Activated T-cell treated with anti-CD3 and anti-CD28 coated beads, Interleukin-2, amount 50 U/mL, for 48 hours (primary cell): Measurements from ENCODE around the gene HACD1.
"Not testable (repeated sequence)": the region's sequence is repeated elsewhere in the genome, so short reads cannot be mapped to it uniquely, and the experiment has no call there.

Source experiments
- DNase-seq, 2 experiments: peaks; one replicate each; pipeline ENCODE4 v3.0.0-alpha.2; 2020

Gene HACD1

DNA sequence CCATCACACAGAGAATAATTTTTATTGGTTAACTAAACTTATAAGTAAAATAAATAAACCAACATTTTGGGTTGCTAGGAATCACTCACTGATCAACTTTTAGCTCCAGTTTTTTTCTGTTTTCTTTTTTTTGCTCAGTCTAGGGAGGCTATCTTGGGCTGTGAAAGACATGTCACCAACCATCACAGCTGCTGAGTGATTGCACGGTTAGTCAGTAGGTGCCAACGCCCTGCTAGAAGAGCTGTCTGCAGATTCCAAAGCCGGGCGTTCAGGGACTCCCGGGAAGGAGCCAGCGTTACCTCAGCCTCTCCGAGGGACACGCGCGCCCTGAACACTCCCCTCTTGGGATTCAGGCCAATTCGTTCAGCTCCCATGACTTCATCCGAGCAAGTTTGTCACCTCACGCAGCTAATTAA, 26.2 kb upstream of the HACD1 start:
- no peak for DNase-seq

DNA sequence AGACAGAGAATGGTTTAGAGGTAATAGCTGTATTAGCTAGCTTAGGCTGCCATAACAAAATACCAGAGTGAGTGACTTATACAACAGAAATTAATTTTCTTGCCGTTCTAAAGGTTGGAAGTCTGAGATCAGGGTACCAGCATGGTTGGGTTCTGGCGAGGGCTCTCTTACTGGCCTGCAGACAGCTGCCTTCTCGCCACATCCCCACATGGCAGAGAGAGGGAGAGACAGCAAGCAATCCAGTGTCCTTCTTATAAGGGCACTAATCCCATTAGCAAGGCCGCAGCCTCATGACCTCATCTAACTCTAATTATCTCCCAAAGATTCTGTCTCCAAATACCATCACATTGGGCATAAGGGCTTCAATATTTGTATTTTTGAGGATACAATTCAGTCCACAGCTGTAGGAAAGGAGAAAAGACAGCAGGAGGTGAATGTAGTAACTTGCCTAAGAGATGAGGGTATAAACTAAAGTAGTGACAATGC, 23.2 kb upstream of the HACD1 start:
- no peak for DNase-seq

DNA sequence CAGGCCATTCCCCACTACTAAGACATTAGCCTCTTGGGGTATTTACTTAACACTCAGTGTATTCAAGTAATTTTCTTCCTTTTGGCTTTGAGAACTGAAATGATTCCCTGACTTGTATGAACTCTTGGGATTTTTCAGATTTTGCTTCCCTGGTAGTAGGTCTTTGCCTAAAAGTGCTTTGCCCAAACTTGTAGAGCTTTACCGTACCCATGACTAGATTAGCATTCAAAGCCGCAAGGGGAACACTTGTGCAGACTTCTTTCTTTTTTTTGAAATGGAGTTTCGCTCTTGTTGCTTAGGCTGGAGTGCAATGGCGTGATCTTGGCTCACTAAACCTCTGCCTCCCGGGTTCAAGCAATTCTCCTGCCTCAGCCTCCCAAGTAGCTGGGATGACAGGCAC, 20.7 kb upstream of the HACD1 start:
- DNase-seq: no peak

DNA sequence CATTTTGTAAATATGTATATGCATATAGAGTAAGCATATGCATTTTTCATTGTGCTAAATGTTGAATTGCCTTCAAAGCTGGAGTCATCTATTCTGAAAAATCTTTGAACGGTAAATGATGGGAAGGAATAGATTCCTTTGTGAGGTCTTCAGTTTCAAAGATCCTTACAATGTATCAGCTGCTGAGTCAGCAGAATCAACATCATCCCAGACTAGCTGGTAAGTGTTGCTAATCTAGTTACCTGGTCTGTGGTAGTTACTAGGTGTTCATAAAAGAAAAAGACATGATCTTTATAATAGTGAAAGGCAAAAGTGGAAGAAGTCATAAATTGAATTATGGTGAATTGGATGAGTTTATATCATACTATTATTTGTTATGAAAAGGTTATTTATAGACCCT, 16.2 kb upstream of the HACD1 start:
- DNase-seq: no peak

DNA sequence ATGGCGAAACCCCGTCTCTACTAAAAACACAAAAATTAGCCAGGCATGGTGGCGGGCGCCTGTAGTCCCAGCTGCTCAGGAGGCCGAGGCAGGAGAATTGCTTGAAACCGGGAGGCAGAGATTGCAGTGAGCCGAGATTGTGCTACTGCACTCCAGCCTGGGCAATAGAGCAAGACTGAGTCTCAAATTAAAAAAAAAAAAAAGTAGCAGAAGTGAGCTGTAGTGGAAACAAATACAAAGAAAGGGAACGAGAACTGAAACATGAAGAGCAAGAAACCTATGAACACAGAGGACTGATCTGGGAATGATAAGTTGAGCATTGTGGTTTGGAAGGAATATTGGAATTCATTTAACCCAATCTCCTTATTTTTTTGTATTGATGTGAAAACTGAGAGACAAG, 15.4 kb upstream of the HACD1 start:
- DNase-seq: not testable (repeated sequence)

DNA sequence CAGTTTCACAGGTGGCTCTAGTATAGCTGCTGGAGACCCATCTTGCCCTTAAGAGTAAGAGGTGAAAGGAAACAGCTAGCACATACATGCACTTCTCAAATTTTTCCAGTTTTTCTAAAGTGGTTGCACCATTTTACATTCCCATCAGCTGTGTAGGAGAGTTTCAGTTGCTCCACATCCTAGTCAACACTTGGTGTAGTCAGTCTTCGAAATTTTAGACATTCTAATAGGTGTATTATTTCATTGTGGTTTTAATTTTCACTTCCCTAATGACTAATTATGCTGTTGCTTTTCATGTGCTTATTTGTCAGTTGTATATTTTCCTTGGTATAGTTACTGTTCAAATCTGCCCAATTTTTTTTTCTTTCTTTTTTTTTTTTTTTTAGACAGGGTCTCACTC, 9.5 kb upstream of the HACD1 start:
- no peak for DNase-seq

DNA sequence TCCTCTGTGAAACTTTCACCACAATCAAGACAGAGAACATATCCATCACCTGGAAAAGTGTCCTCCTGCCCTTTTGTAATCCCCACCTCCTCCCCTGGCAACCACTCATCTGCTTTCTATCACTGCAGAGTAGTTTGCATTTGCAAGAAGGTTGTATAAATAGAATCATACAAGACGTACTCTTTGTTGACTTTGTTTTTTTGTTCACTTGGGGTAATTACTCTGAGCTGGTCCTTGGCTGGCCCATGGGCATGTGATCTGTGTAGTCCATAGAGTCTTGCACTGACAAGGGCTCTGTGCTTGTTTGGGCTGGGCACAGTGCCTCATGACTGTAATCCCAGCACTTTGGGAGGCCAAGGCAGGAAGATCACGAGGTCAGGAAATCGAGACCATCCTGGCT, 7.8 kb upstream of the HACD1 start:
- DNase-seq: no peak

DNA sequence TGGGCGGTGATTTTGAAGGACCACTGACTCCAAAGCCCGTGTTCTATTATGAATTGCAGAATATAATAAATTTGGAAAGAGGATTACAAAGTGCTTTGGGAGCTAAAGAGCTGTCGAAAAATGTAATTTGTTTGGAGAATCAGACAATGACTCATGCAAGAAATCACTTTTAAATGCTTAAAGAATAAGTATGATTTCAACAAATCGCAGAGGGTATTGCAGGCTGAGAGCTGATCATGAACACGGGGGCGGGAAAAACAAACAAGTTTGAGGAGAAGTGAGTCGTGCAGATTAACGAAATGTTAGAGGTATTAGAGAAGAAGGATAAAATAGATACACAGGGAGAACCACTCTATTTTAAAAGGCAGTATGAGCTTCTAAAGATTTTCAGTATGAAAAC, 4.9 kb upstream of the HACD1 start:
- no peak for DNase-seq

DNA sequence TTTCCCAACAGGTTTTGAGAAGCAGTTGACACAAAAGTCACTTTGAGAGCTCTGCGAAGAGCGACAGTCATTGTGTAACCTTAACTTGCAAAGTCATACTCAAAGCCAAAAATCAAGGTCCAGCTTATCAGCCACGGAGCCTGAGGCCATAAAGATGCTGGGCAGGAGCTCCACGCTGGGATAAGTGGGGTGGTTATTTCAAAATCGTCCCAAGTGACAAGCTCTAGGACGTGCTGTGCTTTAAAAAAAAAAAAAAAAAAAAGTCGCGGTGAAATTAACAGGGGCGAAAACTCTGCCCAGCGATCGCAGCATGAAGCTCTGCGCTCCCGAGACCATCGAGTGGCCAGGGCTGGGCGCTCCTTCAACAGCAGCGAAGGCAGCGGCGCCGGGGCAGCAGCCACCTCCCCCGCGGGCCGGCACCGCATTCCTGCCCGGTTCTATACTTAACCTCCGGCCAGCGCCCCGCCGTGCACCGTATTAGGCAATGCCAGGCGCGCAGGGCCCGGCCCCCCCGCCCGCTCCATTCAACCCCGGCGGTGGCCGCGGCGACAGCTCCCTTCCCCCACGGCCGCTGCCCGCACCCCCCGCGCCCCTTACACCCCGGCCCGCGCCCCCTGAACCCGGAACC, 657 bp downstream of the HACD1 start:
- peak; percentile 55 to 64 for DNase-seq

DNA sequence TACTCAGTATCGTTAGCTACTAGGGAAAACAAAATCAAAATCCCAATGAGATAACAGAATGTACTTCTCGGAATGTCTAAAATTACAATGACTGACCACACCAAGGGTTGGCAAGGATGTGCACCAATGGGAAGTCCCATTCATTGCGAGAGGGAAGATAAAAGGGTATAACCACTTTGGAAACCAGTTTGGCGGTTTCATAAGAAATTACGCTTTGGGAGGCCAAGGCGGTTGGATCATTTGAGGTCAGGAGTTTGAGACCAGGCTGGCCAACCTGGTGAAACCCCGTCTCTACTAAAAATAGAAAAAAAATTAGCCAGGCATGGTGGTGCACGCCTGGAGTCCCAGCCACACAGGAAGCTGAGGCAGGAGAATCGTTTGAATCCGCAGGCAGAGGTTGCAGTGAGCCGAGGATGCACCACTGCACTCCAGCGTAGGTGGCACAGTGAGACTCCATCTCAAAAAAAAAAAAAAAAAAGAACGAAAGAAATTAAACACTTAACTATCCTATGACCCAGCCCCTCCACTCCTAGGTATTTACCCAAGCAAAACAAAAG, 7.6 kb downstream of the HACD1 start:
- no peak for DNase-seq

DNA sequence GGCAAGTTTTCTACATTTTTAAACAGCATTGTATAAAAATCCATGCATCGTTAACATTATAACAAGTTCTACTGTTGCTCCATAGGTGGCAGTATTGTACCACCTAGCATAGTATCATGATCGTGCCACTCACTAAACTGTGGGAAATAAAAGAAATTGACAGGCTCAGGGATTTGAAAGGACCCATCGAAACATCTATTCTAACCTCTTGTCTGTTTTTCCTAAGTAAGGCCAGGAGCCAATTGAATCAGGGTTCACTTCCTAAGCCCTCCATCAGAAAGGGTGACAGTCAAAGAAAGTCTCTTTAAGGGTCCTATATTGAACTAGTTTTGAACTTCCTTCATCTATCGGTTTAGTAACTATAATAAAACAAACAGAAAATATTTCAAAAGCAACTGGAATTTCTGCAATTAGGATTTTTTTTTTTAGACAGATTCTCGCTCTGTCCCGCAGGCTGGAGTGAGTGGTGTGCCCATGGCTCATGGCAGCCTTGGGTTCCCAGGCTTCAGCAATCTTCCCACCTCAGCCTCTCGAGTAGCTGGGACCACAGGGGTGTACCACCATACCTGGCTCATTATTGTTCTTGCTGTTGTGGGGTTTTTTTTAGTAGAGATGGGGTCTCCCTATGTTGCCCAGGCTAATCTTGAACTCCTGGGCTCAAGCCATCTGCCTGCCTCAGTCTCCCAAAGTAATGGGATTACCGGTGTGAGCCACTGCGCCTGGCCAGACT, 9.4 kb downstream of the HACD1 start:
- DNase-seq: no peak

DNA sequence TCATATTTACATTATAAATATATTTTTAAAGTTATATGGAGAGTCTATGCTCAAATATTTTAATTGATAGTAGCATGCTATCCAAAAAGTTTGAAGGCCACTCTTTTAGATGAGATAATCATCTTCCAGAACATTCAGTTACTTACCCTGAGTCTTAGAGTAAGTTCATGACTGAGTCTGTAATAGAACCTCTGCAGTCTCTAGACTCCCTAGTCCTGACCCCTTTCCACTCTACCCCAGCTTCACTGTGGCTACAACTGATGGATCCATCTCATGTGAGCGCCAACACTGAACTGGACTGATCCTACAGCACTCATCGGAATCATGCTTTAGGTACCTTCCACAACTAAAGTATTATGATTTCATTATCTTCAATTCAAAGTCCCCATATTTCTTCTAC, 10.1 kb downstream of the HACD1 start:
- no peak for DNase-seq

DNA sequence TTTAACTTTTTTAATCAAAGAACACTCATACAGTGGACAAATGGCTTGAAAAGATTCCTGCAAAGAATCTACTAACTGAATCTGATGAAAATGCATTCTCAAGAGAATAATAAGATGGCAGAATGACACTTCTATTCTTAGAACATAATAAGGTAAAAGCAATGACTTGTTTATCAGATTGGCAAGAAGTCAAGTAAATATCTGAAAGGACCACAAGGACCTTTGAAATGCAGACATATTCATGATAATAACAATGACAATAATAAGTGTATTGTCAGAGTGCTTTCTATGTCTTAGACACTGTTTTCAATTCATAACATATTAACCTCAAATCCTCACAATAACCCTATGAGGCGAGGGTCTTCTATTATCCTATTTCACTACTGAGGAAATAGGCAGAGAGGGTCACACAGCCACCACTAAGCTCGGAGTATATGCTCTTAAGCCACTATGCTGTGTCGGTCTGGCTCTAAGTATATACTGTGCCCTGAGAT, 10.6 kb downstream of the HACD1 start:
- DNase-seq: no peak

DNA sequence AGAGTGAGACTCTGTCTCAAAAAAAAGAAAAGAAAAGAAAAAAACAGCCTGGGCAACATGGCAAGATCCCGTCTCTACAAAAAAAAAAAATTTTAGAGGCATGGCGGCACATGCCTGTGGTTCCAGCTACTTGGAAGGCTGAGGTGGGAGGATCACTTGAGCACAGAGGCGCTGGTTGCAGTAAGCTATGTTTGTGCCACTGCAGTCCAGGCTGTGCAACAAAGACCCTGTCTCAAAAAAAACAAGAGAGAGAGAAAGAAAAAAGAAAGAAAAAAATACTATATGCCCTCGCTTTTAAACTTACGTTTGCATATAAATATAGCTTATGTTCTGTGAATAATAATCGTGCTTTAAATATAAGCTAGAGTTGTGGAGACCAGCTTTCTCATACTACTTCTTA, 11.2 kb downstream of the HACD1 start:
- no peak for DNase-seq

DNA sequence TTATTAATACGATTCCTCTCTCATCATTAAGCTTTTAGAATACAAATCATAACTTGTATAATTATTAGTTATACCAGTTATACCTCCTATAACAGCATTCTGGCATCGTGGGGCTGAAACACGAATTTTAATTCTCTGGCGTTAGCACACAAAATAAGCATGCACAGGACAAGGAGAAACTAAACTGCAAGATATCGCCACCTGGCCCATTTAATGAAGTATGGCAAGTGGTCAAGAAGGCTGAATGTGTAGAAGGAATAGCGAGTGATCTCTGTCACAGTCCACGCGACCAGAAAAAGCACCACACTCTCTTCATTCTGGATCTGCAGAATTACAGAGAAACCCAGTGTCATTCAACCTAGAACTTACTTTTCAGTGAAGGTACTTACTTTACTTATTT, 18.1 kb downstream of the HACD1 start:
- no peak for DNase-seq

DNA sequence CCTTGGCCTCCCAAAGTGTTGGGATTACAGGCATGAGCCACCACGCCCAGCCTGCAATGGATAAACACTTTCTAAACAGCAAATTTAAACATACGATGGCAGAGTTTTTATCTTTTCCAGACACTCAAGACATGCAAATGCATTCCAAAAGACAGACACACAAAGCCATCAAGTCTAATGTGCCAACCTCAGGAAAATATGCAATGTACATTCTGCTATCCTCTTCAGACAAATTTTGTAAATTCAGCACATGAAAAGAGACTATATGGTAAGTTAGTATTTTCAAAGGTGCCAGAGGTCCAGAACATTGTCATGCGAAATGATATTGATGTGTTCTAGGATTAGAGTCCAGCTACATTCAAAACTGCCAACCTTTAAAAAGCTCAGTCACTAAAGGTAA, 19.8 kb downstream of the HACD1 start:
- no peak for DNase-seq

DNA sequence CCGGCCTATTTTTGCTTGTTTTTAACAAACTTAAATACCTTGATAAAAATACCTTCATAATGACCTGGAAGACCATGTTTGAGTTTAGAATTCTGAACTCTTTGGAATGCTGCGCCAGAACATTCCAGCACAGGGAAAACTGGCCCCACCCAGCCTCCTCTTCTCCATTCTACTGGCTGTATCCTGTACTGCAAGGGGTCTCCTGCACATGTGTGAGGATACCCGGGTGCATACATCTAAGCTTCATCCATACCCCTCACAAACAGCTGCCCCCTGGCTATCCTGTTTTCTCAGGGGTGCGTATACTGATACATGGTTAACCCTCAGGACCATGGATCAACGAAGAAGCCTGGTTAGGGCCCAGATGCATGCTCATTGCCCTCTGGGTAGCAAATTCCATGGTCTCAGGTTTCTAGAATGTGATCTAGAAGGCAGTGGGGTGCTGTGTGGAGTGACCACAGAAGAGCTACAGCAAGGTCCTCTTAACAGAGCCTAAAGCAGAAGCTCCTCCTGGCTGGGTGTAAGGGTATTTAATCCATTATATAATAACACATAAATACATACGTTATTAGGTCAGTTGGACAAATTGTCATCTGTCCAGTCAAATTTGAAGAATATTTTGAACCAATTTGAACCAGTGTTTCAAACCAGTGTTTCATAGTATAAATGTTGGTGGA, 26.1 kb downstream of the HACD1 start:
- no peak for DNase-seq

DNA sequence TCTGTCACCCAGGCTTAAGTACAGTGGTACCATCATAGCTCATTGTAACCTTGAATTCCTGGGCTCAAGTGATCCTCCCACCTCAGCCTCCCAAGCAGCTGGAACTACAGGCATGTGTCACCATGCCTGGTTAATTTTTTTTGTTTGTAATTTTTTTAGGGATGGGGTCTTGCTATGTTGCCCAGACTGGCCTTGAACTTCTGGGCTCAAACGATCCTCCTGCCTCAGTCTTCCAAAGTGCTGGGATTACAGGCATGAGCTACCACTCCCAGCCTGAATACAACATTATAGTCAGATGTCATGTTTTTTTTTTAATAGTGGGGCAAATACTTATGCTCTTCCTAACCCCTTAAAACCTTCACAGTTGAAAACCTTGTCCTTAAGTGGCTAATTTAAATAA, 27.9 kb downstream of the HACD1 start:
- DNase-seq: not testable (repeated sequence)

DNA sequence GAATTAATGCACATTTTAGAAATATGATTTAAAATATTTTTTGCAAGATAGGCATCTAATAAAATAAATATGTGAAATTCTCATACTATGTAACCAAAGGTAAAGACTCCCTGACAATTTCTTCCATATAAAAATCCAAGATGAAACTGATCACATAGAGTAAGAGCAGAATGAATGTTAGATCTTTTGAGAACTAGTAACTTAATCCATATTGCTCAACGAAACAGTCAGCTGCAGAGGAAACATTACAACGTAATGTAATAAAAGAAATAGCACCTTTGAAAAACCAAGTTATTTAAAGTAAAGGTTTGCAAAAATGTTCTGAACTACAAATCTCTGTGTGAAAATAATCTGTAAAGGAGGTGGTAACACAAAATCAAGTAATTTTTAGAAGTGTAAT, 28.8 kb downstream of the HACD1 start:
- DNase-seq: no peak

DNA sequence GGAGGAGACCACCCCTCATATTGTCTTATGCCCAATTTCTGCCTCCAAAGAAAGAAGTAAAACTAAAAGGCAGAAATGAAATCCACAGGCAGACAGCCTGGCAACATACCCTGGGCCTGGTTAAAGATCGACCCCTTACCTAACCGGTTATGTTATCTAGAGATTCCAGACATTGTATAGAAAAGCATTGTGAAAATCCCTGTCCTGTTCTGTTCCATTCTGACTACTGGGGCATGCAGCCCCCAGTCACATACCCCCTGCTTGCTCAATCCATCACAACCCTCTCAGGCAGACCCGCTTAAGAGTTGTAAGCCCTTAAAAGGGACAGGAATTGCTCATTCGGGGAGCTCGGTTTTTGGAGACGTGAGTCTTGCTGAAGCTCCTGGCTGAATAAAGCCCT, 29.9 kb downstream of the HACD1 start:
- not testable (repeated sequence) for DNase-seq

DNA sequence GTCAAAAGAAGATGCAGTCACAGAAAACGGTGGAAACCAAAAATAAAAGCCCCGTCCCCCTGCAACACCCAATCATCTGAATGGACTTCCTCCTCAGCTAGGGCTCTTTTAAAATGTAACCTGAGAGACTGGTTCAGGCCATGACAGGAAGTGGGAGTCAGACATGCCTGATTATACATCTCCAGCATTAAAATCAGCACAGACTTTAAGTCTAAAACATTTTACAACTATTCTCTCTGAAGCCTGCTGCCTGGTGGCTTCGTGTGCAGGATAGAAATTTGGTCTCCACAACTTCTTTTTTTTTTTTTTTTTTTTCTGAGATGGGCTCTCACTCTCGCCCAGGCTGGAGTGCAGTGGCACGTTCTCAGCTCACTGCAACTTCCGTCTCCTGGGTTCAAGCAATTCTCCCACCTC, 30.3 kb downstream of the HACD1 start:
- DNase-seq: no peak

DNA sequence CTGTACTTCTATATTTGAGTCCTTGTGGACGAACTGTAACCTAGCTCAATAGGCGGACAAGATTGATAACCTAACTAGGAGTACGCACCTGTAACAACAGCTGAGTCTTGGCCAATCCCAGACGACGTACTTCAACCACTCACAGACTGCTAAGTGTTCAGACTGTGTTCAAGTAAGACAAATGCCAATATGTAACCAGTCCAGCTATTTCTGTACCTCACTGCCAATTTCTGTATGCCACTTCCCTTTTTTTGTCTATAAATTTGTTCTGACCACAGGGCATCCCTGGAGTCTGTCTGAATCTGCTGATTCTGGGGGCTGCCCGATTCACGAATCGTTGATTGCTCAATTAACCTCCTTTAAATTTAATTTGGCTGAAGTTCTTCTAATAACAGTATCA, 32.2 kb downstream of the HACD1 start:
- no peak for DNase-seq

DNA sequence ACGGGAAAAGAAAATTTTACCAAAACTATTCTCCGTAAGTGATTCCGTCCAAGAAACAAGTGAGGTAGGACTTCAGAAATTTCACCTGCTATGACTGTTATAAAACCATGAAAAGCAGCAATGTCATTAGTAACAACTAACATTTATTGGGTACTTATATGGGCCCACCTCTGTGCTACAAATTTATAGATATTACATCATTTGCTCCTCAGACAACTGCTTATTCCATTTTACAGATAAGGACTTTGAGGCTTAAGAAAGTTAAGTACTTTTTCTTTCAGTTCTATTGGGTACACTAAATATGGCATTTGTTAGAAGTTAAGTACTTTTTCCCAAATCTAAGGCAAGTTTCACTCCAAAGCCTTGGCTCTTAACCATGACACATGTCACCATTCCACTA, 36.3 kb downstream of the HACD1 start:
- no peak for DNase-seq

DNA sequence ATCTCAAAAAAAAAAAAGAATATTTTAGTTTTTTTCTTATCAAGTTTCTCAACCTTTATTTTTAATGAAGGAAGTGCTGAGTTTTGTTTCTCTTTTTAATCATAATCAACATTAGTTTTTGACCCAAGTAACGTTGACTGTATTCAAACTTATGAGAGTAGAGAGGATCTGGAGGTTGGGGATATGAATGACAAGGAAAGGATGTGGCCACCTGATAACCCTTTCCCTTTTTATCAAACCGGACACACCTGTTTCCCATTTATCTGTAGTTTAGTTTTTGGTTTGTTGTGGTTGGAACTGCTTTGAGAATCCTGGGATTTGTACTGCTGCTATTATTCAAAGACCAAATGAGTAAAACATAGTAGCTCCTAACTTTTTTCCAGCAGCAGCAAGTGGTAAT, 38.6 kb downstream of the HACD1 start:
- no peak for DNase-seq
